Peyer's patch (tissue), 4 donors: ENCODE results near the gene MMP24. TPM values are rescaled to one million over a fixed set of nuclear protein-coding genes. Genes with fewer than 3 reads are reported as not detected.
"Not testable (repeated sequence)": the region's sequence is repeated elsewhere in the genome, so short reads cannot be mapped to it uniquely, and the experiment has no call there.

Experiments used
- DNase-seq, 3 donors: peaks; one replicate each; pipeline ENCODE4 v3.0.0-alpha.2; 2017 to 2019
- H3K27ac ChIP-seq, 4 donors: fragments of 200-600 bp; sonication (generic); one replicate each; pipeline ENCODE4 v1.5.1; 2016 to 2019
- H3K27me3 ChIP-seq, 2 donors: fragments of 200-600 bp; sonication (generic); one replicate each; pipeline ENCODE4 v1.5.1; 2019
- H3K36me3 ChIP-seq, 3 donors: fragments of 200-600 bp; sonication (generic); one replicate each; pipeline ENCODE4 v1.5.1; 2016 to 2019
- H3K4me1 ChIP-seq, 4 donors: fragments of 200-600 bp; sonication (generic); one replicate each; pipeline ENCODE4 v1.5.1; 2016 to 2019
- H3K4me3 ChIP-seq, 4 donors: fragments of 200-600 bp; sonication (generic); 1 replicate in 3 of 4; 2 replicates in 1 of 4; pipeline ENCODE4 v1.5.1; 2016 to 2019; ENCODE audit warnings: mild to moderate bottlenecking in 1 of 4
- H3K9me3 ChIP-seq, 4 donors: fragments of 200-600 bp; sonication (generic); one replicate each; pipeline ENCODE4 v1.5.1; 2016 to 2019; ENCODE audit warnings: mild to moderate bottlenecking in 1 of 4
- POLR2A ChIP-seq, 2 donors: fragments of 450-650 bp; IDR thresholded peaks; one replicate each; pipeline ENCODE4 v1.5.1; 2017; ENCODE audit warnings: antibody characterized with exemption in 2 of 2, mild to moderate bottlenecking in 2 of 2, moderate library complexity in 2 of 2
- total RNA-seq, 4 donors: library from RNA; depleted of rRNA; stranded (reverse); fragments of >200 nt; gene quantifications; one replicate each; pipeline ENCODE4 v1.1.0, GENCODE V29; 2016
- TF ChIP-seq, protein P1 (sequence below), 6 experiments: fragments of 450-650 bp in 4 of 6; fragments of 200-600 bp in 2 of 6; sonication (generic) in 1 of 6; IDR thresholded peaks; one replicate each; pipeline ENCODE4 v1.5.1; 2017 to 2019; ENCODE audit warnings: antibody characterized with exemption in 6 of 6, mild to moderate bottlenecking in 3 of 6, moderate library complexity in 1 of 6

MMP24 gene
- total RNA-seq, 4 donors from 2014 or later, result 0.70 to 2.7 (median 1.3) TPM; not detected in 1

DNA sequence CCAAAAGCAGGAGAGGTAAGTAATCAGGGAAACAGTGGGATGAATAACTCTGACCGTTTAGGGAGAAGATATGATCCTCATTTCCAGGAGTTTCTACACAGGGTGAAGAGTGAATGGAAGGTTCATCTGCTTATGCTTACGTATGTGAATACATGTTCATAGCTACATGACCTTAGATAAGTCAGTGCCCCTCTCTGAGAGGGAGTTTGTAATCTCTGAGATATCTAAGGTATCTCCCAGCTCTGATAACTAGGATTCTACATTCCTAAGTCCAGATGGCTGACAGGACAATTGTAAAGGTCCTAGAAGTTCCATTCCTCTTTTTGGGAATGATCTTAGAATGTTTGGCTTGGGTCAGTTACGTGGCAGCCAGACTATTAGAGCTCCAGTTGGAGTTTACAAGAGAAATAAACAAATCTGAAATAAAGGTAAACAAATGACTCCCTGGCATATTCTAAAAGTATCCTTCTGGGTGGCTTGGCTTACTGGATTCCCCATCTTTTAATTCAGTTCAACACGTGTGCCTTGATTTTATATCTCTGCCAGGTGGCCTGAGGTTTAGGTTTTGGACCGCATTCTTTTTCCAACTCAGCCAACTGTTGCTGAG is 38.8 kb upstream of the MMP24 start:
- no peaks in the 10 kb centered on the region for H3K36me3 ChIP-seq
- TF ChIP-seq, protein P1, sequence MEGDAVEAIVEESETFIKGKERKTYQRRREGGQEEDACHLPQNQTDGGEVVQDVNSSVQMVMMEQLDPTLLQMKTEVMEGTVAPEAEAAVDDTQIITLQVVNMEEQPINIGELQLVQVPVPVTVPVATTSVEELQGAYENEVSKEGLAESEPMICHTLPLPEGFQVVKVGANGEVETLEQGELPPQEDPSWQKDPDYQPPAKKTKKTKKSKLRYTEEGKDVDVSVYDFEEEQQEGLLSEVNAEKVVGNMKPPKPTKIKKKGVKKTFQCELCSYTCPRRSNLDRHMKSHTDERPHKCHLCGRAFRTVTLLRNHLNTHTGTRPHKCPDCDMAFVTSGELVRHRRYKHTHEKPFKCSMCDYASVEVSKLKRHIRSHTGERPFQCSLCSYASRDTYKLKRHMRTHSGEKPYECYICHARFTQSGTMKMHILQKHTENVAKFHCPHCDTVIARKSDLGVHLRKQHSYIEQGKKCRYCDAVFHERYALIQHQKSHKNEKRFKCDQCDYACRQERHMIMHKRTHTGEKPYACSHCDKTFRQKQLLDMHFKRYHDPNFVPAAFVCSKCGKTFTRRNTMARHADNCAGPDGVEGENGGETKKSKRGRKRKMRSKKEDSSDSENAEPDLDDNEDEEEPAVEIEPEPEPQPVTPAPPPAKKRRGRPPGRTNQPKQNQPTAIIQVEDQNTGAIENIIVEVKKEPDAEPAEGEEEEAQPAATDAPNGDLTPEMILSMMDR (IDR thresholded peaks at IDR 0.05), result no peak
- TF ChIP-seq POLR2A (IDR thresholded peaks at IDR 0.05), result no peak
- no peaks in the 10 kb centered on the region for H3K27me3 ChIP-seq
- H3K4me1 ChIP-seq, result peaks cover 0 to 3% (median 0%) of the 10 kb centered on the region in 4 donors
- no peak overlapping the region for H3K27ac ChIP-seq
- no peaks in the 10 kb centered on the region for H3K9me3 ChIP-seq
- H3K4me3 ChIP-seq, result no peak overlapping the region
- no peak for DNase-seq

DNA sequence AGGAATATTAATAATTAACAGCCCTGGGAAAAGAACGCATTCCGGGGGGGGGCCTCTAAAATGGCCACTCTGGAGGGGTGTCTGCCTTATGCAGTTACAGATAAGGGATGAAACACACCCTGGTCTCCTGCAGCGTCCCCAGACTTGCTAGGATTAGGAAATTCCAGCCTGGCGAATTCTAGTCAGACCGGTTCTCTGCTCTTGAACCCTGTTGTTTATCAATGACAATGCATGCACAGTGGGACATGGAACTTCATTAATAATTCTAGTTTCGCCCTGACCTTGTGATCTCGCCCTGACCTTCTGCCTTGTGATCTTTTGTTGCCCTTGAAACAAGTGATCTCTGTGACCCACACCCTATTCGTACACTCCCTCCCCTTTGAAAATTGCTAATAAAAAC is 37.3 kb upstream of the MMP24 start:
- not testable (repeated sequence) for H3K27ac ChIP-seq, H3K27me3 ChIP-seq, H3K9me3 ChIP-seq, H3K36me3 ChIP-seq, DNase-seq, H3K4me3 ChIP-seq
- peaks cover 0 to 10% (median 0%) of the 10 kb centered on the region in 4 donors for H3K4me1 ChIP-seq

DNA sequence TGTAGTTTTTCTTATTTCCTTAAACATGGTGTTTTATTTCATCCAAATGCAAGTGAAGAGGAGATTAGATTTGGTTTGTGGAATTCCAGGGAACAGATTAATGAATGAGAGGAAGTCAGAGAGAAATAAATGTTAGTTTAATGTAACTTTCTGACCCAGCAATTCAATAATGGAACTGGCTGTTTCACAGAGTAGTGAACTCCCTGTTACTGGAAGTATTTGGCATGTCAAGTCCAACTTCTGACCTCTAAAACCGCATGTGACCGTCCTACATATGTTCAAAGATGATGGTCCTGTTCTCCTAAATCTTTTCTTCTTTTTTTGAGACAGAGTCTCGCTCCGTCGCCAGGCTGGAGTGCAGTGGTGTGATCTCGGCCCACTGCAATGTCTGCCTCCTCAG is 35.9 kb upstream of the MMP24 start:
- Histone ChIP-seq H3K36me3 (no peaks in the 10 kb centered on the region), H3K4me1 (peaks cover 0 to 10% (median 0%) of the 10 kb centered on the region in 4 donors), H3K9me3 (no peaks in the 10 kb centered on the region), H3K4me3 (no peak overlapping the region), H3K27me3 (no peaks in the 10 kb centered on the region), H3K27ac (no peak overlapping the region)
- DNase-seq, result no peak
- TF ChIP-seq, protein P1 (IDR thresholded peaks at IDR 0.05), result no peak
- no peak for TF ChIP-seq POLR2A (IDR thresholded peaks at IDR 0.05)

DNA sequence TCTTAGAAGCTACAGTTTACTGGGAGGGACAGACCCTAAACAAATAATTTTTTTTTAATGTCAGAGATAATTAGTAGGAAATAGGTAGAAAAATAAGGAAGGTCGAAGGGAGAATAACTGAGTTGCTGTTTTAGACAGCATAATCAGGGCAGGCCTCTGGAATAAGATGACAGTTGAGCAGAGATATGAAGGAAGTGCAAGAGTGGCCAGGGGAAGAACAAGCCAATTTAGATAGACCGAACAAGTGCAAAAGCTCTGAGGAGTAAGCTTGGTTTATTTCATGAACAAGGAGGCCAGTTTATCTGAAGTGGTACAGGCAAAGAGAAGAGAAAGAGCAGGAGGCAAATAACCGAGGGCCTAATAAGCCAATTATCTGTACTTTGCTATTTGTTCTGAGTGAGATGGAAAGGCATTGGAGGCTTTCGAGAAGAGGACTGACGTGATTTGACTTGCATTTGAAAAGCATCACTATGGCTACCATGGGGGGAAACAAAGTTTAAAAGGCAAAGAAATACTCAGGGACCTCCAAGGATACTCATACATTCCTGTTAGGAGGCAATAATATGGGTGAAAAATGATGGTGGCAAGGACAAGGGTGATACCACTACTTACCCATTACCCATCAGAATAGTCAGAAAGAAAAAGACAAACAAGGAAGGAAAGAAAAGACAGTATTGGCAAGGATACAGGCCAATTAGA is 34.9 kb upstream of the MMP24 start:
- no peaks in the 10 kb centered on the region for H3K36me3 ChIP-seq
- H3K27me3 ChIP-seq, result no peaks in the 10 kb centered on the region
- peaks cover 0 to 10% (median 0%) of the 10 kb centered on the region in 4 donors for H3K4me1 ChIP-seq
- TF ChIP-seq, protein P1 (IDR thresholded peaks at IDR 0.05), result no peak
- no peak for TF ChIP-seq POLR2A (IDR thresholded peaks at IDR 0.05)
- H3K4me3 ChIP-seq, result no peak overlapping the region
- H3K9me3 ChIP-seq, result peaks cover 0 to under 1% (median 0%) of the 10 kb centered on the region in 4 donors
- H3K27ac ChIP-seq, result peak overlapping the region in 1 of 4 donors; percentile 16
- DNase-seq, result no peak

DNA sequence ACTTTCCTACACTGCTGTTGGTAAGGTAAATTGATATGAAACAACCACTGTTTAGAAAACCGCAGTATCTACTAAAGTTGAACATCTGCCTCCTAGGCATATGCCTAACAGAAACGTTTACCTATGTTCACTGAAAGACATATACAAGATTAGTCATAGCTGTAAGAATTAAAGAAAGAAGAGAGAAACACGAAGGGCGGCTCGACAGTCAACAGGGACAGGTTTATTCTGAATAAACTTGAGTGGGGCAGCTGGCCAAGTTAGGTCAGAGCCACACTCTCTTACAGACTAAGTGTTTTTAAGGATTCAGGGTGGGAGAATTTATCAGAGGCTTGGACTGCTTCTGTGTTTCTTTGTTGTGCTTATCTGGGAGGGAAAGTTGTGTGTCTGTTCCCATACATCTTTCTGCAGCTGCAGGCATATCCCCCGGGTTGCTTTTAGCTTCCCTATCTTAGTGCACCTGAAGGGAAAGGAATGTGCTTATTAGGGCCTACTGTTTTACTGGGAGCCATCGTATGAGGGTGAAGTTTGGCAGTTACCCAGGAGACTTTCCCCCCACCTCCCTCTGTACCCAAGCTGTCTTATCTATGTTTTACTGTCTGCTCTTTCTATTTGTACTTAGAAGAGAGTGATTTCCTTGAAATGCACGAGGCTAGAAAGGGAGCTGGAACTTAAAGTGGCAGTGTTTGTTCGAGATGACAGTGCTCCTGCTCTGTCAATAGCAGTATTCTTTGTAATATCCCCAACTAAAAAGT is 34.2 kb upstream of the MMP24 start:
- H3K27ac ChIP-seq, result peak overlapping the region in 1 of 4 donors; percentile 16
- H3K4me3 ChIP-seq, result no peak overlapping the region

DNA sequence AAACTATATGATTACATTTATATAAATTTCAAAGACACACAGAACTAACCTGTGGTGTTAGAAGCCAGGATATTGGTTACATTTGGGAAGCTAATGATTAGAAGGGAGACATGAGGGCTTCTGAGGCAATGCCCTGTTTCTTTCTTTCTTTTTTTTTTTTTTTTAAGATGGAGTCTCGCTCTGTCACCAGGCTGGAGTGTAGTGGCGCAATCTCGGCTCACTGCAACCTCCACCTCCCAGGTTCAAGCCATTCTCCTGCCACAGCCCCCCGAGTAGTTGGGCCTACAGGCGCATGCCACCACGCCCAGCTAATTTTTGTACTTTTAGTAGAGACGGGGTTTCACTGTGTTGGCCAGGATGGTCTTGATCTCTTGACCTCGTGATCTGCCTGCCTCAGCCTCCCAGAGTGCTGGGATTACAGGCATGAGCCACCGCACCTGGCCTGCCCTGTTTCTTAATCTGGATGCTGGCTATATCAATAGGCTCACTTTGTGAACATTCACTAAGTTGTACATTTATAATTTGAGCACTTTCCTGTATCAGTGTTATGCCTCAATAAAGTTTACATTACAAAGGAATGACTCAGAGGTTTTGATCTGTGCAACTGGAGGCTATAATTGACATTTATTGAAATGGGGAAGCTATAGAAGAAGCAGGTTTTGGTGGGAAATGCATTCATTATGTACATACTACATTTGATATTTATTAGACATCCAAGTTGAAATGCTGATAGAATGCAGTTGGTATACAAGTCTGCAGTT is 33.3 kb upstream of the MMP24 start:
- peaks cover 0 to 10% (median 0%) of the 10 kb centered on the region in 4 donors for H3K4me1 ChIP-seq
- H3K27me3 ChIP-seq, H3K4me3 ChIP-seq, H3K27ac ChIP-seq, H3K36me3 ChIP-seq, H3K9me3 ChIP-seq, DNase-seq: not testable (repeated sequence)

More for the DNA sequence above, 34.2 kb upstream of the MMP24 start:
- Histone ChIP-seq H3K27me3 (no peaks in the 10 kb centered on the region), H3K36me3 (no peaks in the 10 kb centered on the region), H3K9me3 (peaks cover 0 to 8% (median 0%) of the 10 kb centered on the region in 4 donors), H3K4me1 (peaks cover 0 to 10% (median 0%) of the 10 kb centered on the region in 4 donors)
- TF ChIP-seq POLR2A (IDR thresholded peaks at IDR 0.05), result no peak
- TF ChIP-seq, protein P1 (IDR thresholded peaks at IDR 0.05), result no peak
- DNase-seq, result no peak
